HG03460 (cell line): ENCODE measurements around the gene ESPN.

ENCODE experiments used
- ATAC-seq: cut with Tn5 transposase; IDR thresholded peaks from one replicate; pipeline ENCODE4 v1.9.1; 2021; ENCODE audit not compliant: unreplicated experiment

ESPN gene

DNA sequence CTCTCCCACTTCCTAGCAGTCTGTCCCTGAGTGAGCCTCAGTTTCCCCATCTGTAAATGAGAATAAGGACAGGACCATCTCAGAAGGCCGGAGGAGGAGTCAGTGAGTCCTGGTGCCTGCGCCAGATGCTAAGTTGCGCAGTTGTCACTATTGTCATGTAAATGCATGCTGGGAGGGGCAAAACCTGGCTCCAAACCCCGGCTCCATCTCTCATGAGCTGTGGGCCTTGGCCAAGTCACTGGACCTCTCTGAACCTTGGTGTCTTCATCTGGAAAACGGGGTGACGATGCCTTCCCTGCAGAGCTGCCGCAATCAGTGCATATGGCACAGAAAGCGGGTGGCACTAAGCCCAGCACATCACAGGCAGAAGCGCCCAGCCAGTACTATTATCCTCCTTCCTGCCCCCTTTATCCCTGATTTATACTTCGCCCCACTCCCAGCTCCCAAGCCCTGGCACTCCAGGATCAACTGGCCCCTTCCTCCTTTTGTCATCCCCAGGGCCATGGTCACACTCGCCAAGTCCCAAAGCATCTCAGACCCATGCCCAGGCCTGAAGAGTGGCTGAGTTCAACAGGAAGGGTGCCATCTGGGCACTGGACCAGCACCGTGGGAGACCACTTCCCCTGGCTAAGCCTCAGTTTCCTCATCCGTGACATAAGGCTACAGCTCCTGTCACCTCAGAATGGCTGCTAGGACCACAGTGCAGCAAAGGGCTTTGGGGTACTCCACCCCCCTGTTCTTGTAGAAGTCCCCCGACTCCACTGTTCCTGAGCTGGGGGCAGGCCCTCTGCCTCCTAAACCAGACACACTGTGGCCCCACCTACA is 71.2 kb downstream of the ESPN start:
- ATAC-seq, result no peak

DNA sequence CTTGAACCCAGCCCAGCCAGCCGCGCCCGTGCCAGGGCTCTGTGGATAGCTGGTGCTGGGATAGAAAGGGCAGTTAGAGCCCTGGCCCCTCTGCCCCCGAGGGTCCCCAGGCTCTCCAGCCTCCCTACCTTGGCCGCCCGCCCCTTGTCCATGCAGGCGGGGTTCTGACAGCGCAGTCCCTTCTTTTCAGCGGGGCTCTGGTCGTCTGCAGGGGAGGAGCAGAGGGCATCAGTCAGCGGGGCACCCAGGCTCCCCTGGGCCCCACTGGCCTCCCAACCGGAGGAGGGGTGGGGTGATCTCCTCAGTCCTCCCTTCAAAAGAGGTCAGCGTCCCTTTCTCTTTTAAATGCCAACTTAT is 71.8 kb downstream of the ESPN start:
- ATAC-seq, result no peak

DNA sequence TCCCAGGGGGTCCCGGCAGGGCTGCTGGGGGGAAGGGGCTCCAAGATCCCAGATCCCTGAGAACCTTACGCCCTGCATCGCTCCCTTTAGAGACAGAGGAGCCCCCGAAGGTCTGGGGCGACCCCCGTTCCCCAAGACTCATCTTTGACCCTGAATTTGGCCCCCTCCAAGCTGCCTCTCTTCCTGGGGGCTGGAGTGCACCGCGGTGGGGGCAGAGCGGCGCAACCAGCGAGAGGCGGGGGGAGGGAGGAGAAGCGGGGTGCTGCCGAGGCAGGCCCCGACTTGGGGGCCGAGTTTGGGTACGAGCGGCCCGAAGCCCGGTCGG is 72.3 kb downstream of the ESPN start:
- no peak for ATAC-seq

DNA sequence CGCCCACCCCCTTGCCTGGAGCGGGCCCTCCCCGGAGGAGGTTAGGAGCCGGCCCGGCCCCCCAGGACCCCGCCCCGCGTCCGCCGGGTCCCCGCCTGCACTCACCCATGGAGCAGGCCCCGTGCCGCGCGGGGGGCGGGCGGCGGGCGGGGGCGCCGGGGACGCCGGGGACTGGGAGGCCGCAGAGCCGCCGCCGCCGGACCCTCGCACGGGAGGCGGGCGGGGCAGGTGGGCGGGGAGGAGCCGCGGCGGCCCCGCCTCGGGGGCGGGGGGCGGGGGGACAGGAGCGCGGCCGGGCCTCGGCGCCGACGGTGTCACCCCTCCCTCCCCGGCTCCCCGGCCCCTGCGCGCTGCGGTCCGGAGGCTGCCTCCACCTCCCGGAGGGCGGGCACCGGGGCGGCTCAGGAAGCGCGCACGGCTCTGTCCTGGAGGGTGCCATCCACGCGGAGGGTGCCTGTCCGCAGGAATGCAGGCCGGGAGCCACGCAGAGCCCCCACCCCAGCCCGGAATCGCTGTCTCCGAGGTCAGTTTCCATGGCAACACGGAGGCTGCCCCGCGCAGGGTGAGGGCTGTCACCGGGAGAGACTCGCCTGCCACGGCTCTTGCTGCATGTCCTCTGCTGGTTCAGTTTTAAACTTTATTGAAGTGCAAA is 72.8 kb downstream of the ESPN start:
- ATAC-seq, result no peak

DNA sequence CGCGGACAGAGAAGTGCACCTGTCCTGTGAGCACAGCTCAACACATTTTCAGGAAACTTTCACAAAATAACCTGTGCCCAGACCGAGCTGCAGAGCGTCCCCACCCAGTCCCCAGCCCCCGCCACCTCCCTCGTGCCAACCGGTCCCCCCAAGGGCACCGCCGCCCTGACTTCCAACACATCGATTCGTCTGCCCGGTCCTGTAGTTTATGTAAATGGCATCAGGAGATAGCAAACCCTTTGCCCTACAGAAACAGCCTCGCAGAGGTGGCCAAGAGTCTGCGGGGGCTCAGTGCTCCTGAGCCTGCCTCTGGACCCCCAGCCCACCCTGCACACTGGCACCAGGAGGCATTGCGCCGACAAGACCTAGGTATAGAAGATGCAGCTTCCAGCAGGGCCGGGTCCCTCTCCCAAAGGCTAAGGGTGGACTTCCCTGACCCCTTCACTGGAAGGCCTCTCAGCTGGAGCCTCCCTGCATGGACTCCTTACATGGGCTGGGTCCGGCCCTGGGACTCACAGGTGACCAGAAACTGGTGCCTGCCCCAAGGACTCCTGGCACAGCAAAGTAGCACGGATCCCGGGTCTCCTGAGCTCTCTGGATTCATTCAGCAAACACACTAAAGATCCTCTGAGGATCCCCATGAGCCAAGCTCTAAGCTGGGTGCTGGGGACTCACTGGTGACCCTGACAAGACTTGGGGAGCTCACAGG is 73.4 kb downstream of the ESPN start:
- no peak for ATAC-seq

DNA sequence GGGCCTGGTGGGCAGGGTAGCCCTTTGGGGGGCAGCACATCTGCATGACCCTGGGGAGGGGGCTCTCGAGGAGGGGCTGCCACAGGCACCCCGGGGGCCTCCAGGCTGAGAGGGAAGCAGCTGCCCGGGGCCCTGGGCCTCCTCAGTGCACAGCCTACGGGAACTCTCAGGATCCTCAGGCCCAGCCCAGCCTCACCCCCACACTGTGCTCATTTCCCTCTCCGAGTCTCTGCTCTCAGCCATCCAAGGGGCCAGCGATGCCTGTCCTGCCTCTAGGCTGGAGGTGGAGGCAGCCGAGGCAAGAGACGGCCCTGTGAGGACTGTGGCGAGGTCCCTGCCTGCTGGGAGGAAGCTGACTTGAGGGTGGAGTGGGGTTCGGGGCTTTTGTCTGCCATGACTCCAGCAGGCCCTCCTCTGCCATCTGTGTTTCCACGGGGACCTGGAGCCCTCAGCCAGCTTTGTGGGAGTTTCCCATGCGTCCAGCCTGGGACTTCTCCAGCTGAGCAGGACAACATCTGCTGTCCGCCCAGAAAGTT is 74.1 kb downstream of the ESPN start:
- ATAC-seq, result no peak

DNA sequence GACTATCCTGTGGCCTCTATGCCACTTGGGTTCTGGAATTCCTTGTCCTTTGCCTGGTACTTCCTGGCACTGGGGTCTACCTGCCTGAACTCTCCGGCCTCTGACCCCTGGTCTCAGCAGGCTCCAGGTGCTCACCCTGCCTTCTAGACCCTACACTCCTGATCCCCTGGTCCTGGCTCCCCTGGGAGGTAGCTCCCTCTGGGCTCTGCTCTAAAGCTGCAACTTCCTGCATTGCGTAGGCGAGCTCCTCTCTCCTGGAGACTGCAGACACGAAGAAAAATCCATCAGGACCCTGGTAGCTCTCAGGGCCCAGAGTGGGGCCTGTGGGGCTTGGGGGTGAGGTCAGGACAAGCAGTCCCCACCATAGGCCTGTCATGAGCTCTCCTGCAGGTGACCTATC is 74.7 kb downstream of the ESPN start:
- ATAC-seq, result no peak

DNA sequence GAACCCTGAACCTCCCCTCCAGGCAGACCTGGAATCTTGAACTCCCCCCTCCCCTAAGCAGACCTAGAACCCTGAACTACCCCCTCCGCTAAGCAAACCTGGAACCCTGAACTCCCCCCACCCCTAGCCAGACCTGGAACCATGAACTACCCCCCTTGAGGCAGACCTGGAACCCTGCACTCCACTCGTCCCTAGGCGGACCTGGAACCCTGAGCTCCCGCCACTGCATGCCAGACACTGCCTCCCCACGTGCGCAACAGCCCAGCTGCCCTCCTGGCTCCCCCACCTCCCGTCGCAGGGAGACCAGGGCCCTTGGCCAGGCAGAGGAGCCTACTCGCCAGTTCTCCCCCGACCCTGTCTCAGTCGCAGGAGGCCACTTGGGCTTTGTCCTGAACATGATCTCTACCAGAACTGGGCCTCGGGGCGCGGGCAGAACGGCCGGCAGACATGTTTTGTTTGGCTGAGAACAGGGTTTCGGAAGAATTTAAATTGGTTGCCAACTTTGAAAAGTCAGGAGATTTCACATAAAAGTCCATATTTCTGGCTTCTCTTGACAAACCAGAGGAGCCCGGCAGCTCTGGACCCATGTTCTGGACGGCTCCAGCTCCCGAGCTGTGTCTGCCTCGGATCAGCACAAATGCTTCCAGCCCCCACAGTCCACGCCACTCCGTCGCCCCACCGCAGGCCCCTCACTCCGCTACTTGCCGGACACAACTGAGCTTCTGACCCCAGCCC is 76.1 kb downstream of the ESPN start:
- ATAC-seq, result no peak

DNA sequence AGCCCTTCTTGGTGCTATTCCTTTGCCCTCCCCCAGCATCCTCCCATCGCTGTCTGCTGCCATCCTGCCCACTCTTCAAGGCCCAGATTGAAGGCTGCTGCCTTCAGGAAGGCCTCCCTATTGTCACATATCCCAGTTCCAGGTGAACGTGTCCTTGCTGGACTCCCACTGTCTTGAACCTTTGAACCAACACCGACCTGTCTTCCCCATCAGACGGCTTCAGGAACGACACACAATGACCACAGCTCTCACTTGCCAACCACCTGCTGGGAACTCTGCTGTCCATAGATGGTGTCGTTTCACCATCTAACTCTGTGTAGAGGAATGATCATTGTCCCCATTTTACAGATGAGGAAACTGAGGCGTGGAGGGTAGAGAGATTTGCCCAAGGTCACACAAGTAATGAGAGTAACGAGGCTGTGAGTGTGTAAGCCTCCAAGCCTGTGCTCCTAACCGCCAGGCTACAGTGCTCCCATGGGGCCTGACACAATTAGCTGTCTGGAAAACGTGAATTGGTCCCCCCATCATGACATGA is 76.8 kb downstream of the ESPN start:
- no peak for ATAC-seq

DNA sequence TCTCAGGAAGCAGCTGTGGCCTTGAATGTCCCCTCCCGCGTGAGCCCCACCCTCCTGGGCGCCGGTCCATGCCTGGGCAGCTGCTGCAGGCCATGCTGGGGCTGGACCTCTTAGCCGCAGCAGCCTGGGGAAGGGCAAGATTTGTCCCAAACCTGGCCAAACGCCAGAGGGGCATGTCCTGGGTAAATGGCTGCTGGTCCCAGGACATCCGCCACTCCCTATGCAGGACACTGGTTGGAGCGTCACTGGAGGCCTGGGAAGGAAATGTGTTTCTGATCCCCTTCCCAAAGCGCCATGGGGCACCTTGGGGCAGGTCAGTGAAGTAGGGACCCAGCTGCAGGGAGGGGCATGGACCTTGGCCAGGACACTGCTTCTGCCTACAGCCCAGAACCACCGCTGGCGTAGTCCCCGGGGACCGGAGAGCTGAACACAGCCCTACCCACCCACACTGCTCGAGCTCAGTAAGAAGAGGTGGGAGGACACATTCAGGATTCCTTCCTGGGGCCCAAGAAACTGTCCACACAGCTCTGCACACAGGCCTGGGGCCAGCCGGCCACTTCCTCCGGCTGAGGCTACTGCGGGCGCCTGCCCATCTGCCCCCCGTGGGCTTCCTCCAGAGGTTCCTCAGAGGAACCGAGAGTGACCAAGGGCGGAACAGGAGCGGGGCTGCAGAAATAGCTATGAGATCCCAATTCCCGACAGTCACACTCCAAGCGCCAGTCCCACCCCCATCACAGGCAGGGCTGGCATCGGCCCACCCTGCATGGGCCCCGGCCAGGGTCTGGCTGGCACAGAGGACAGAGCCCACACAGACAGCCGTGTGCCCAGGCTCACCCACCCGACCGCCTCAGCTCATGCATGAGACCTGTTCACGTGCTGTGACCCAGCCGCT is 77.7 kb downstream of the ESPN start:
- no peak for ATAC-seq

DNA sequence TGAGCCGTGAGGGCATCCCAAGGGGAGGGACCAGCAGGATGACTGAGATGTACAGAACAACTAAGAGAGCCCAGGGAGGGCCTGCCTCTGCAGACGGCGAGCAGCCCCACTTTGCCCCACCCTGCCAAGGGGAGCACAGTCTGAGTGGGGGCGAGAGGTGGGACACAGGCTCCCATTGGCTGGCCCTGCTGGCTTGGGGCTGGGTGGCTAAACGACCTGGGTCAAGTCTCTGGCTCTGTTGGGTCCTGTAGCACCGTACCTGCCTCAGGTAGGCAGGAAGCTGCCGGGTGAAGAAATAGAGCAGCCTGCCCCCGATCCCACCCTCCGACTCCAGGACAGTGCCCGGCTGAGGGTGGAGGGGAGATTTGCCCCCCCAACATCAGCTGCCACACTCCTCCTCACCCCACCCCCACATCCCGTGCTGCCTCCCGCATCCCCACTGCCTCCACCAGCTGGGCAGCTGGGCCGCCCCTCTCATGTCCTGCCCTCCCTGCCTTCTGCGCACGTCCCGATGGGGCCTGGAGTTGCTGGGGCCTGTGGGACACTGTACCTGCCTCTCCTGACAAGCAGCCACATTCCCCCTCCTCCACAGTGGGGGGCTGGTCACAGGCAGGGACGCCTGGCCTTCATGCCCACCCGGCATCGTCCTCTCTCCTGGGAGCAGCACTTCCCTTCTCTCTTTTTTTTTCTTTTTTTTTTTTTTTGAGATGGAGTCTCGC is 79.5 kb downstream of the ESPN start:
- no peak for ATAC-seq

DNA sequence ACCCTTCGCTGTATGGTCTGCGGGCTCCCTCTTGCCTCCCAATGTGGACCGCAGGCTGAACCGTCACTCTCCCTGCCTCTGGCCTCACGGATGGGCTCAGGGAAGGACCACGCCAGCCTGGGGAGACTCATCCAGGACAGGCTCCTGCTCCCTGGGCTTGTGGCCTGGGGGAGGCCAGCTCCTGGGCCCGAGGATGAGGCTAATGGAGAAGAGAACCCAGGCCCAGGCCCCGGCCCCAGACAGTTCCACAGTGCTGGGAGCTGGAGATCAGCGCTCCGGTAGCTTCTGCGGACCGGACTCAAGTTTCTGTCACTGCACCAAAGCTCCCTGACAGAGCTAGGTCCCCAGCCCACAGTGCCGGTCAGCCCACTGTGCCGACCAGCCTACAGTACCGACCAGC is 80.3 kb downstream of the ESPN start:
- ATAC-seq, result no peak

DNA sequence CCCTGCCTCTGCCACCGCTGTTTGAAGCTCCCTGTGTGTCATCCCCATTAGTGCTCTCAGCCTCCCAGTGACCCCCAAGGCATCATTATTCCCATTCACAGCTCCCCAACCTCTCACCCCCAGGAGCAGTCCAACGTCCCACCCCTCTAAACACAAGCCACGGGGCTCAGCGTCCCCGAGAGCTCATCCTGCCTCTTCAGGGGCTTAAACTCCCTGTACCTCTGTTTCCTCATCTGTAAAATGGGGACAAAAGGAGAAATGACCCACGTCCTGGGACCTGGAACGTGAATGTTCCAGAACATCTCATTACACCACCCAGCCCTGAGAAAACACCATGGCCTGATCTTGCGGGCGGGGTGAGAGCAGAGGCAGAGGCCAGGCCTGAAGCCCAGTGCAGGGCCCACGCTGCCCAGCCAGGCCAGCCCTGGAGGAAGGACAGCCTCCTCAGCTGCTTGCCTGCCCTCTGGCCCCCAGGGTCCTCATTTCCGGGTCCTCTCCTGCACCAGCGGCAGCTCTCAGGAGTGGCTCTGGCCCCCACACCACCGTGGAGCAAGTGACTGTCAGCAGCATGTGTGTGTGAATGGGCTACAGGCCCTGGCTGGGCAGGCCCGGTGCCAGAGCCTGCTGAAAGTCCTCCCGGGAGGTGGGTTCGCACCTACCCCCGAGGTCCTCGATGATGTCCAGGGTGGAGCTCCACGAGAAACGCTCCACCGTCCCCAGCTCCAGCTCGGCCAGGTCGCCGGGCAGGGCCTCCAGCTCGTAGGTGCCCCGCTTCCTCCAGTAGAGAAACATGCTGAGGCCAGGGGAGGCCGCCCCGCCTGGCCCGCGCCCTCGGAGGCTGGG is 81.0 kb downstream of the ESPN start:
- ATAC-seq, result no peak

DNA sequence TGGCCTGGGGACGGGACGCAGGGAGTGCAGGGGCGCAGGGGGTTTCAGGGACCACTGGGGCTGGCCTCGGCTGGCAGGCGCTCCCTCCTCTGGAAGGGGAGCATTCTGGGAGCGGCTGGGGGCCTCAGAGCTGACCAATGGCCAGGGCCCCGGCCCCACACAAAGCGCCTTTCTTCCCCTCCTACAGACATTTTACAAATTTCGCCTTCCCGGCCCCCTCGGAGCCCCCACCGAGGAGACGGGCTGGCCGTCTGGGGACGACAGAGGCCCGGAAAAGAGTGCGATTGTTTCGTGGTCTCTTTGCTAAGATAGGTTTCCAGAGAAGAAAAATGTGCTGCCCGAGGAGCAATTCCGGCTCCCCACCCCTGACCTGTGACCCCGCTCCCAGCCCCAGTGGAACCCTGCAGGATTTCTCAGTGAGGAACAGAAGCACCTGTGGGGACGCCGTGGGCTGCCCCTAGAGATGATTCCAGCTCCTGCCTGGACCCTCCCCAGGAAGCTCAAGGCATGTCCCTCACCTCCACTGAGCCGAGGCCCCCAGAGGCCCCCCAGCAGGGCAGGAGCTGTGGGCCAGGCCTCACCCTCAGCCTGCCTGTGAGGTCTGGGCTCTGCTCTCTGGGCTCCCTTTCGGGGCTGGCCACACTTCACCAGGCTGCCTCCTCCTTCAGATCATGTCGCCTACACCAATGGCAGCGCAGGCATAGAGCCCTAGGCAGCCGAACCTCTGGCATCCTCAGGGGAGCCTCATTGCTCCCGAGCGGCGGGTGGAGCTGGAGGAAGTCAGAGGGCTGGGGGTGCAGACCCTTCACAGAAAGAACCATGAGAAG is 81.8 kb downstream of the ESPN start:
- no peak for ATAC-seq

DNA sequence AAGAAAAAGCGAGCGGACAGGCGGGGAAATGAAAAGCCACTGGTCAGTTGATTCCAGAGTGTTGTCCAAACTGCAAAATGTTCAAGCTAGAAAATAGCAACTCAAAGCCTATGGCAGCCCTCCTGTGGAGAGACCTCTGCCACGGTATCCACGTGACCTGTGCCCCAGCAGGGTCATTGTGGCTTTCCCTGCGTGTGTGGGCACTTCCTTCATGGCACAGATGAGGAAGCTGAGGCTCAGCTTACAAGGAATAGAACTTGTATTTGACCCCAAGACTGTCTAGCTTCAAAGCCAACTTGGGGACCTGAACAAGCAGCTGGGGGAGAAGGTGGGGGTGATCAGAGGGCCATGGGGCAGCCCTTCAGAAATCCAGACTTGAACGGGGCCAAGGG is 82.5 kb downstream of the ESPN start:
- no peak for ATAC-seq

DNA sequence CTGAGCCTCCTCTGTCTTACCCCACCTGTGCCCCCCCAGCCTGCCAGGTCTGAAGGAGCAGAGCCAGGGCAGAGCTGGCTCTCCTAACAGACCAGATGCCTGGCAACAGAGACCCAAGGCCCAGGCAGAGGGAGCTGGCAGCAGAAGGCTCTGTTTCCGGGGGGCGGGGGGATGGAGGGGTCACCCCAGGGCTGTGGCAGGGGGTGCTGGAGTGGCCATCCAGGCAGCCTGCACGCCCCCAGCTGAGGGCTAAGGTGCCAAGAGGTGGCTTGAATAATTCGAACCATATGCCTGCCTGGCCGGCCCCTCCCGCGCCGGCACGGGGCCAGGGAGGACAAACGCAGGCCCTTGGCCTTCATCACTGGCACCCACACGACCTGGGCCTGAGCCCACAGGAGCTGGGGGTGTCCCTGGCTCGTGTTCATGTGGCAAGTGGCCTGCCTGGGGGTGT is 82.9 kb downstream of the ESPN start:
- no peak for ATAC-seq

DNA sequence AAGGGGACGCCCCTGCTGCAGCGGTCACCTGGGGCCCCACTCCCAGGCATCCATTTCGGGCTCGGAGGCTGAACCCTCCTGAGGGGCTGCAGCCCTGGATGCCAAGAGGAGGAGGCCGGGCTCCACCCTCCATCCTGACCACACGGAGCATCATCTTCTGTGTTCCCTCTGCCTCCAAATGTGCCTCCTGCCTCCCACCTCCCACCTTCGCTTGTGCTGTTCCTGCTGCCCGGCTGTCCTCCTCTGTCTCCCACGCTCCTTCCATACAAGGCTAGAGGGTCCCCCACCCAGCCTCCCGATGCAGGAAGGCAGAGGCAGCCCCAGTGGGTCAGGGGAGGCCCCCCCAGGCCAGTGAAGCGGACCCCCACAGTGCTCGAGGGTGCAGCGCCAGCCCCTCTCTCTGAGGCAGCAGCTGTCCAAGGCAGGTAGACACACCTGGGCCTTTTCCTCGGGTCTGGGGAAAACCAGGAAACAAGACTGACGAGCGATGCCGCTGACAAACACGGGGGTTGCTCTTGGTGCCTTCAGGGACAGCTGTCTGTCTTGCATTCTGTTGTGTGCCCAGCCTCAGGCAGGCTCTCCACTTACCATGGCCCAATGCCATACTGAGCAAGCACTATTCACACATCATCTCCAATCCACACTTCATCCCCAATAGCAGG is 83.7 kb downstream of the ESPN start:
- no peak for ATAC-seq
